NCI-H2227 treated with DMSO at 0.1 percent for 48 hours (cell line): ENCODE results near the gene CEACAM7.
"Not testable (repeated sequence)": the region's sequence is repeated elsewhere in the genome, so short reads cannot be mapped to it uniquely, and the experiment has no call there.

Source experiments
- DNase-seq: peaks from one replicate; lab custom pipeline; 2025; lab: John Stamatoyannopoulos, UW

CEACAM7 gene

DNA sequence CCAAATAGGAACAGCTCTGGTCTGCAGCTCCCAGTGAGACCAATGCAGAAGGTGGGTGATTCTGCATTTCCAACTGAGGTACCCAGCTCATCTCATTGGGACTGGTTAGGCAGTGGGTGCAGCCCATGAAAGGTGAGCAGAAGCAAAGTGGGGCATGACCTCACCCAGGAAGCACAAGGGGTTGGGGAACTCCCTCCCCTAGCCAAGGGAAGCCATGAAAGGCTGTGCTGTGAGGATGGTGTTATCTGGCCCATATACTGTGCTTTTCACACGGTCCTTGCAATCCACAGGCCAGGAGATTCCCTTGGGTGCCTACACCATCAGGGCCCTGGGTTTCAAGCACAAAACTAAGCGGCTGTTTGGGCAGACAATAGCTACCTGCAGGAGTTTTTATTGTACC lies 31.3 kb downstream of the CEACAM7 start:
- not testable (repeated sequence) for DNase-seq

DNA sequence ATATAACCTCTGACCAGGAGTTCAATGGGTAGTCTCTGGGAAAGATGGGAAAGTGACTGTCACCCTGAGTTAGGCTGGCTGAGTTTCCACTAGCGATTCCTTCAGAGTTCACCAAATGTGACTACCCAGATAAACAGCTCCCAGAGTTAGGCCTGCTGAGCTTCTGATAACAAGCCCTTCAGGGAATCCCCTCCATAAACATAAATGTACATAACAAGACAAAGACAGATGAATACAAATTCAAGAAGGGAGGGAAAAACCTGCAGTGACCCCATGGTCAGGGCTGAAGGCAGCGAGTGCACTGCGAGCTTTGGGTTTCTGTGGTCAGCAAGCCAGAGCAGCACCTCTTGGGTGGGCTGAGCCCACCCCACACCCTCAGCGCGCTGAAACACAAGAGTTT lies 35.8 kb downstream of the CEACAM7 start:
- no peak for DNase-seq

DNA sequence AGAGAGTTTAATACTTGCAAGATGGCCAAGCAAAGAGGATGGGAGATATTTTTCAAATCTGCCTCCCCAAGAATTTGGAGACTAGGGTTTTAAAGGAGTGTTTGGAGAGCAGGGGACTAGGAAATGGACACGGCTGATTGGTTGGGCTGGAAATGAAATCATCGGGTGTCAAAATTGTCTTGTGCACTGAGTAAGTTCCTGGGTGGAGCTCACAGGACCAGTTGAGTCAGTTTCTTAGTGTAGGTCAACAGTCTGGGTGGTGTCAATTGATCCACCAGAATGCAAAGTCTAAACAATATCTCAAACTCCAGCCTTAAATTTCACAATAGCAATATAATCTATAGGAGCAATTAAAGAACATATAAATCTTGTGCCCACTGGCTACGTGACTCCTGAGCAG lies 38.2 kb downstream of the CEACAM7 start:
- no peak for DNase-seq

DNA sequence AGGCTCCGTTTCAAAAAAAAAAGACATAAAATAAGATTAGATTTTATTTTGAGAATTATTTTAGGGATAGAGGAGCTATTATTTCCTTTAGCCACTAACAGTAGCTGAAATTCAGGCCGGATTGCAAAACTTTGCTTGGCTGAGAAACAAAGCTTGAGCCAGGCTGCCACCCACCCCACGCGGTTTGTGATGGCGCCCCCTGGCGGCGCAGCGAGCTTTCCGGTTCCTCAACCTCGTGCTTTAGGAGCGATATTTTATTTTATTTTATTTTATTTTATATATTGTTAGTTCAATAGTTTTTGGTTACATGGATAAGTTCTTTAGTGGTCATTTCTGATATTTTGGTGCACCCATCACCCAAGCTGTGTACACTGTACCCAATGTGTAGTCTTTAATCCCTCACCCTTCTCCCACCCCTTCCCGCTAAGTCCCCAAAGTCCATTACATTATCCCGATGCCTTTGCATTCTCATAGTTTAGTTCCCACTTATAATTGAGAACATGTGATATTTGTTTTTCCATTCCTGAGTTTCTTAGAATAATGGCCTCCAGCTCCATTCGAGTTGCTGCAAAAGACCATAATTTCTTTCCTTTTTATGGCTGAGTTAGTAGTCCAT lies 41.4 kb downstream of the CEACAM7 start:
- no peak for DNase-seq

DNA sequence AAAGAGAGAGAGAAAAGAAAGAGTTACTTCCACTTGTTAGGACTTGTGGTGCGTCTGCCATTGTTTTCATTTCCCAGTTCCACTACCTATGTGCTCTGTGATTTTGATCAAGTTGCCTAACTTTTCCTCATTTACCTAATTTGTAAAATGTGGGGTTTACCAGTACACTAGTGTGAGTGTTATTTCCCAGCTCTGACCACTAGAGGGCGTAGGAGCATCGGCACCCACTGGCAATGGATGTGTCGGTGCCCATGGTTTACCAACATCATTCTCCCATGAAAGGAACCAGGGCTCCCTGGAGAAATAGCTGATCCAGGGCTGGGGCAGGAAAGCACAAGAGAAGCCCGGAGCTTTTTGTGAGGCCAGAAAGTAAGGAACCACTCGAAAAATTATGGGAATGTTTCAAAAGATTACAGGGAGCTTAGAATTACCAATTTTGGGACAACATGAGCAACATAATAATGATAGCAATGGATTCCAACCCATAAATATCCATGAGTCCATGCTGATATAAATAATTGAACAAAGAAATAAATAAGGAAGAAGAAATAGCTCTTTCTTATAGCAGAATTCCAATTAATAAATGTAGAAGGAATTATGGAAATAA lies 46.1 kb downstream of the CEACAM7 start:
- peak; percentile 78 for DNase-seq

DNA sequence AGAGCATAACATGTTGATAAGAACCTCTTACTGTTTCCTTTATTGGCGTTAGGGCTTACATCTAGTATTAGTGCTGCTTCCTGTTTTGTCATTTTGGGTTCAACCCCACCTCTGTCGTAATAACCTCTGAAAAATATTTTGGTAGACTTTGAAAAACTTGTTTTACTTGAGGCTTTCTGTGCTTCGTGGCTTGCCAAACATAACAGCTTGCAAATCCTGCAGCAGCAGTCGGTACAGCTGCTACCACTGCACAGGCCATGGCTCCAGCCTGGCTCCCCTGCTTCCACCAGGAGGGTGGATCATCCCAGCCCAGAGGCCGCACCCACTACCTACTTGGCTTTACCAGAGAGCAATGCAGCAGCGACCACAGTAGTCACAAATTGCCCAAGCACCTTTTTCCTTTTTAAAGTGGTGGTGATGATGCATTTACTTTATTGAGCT lies 49.4 kb downstream of the CEACAM7 start:
- DNase-seq, result no peak

DNA sequence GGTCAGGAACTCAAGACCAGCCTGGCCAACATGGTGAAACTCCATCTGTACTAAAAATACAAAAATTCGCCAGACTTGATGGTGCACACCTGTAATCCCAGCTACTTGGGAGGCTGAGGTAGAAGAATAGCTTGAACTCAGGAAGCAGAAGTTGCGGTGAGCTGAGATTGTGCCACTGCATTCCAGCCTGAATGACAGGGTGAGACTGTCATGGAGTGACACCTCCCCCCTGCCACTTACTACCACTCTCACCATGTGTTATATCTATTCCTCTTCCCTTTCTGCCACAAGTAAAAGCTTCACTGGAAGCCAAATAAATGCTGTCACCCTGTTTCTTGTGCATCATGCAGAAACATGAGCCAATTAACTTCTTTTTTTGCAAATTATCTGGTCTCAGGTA lies 50.6 kb downstream of the CEACAM7 start:
- no peak for DNase-seq

DNA sequence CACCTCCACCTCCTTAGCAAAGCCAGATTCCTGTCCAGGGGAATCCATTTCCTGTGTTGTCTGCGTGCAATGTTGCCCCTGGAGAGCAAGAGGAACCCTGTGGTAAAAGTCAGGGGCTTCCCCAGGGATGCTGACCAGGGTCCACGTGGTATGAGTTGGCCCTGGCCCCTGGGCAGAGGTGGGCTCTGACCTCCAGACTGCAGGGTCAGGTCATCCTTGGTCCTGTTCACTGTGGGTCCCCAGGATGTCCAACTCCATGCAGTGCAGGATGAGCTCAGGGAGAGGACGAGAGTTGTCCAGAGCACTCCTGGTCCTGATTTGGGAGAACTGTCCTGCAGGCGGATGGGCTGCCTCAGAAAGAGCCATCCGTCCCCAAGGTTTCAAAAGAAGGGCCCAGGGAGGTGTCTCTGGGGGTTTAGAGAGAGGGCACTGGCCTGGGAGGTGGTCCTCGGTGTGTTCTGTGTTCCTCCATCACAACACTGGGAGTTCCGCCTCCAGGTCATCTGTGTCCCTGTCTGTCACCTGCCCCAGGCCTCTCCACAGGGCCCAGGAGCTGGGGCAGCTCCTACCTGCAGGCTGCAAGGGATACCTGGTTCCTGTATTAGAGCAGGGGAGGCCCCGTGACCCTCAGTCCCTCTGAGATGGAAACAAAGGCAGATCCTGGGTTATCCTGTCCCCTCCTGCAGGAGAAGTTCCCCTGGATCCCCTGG lies 59.9 kb downstream of the CEACAM7 start:
- no peak for DNase-seq

DNA sequence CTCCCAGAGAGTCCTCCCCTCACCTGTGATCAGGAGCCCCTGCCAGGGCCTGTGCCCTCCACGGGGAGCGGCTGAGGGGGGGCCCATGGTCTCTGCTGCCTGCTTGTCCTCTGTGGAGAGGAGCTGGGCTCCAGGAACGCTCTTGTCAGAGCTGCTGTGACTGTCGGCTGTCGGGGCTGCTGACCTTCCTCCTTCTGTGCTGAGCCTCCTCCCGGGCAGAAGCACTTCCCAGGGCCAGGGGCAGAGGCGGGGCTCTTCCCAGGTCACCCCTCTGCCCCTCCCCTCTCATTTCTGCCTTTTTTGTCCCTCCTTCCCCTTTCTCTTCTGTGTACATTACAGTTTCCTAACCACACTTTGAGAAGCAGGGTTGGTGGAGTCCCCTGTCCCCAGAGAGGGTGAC lies 61.2 kb downstream of the CEACAM7 start, which contains the start of gene CEACAM4:
TSS of gene CEACAM4 (minus strand) at position 198 of the 400 bp plus-strand sequence. CDS start at position 87, 111 bp downstream.
- DNase-seq, result no peak

DNA sequence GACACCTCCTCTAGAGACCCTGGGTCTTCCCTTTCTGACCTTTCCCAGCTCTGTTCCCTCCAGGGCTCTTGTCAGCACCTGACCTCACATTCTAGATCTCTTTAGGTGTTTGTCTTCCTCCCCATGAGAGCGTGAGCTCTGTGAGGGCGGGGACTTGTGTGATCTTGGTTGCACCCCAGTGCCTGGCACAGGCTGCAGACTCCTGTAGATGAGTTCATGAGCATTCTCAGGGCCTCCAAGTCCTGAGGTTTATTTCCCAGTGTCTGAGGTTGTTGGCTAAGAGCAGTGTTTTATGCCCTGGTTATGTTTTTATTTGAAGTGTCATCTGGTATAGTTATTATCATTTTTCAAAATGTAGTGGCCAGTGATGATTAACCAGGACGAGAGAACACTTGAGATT lies 61.8 kb downstream of the CEACAM7 start:
- no peak for DNase-seq

DNA sequence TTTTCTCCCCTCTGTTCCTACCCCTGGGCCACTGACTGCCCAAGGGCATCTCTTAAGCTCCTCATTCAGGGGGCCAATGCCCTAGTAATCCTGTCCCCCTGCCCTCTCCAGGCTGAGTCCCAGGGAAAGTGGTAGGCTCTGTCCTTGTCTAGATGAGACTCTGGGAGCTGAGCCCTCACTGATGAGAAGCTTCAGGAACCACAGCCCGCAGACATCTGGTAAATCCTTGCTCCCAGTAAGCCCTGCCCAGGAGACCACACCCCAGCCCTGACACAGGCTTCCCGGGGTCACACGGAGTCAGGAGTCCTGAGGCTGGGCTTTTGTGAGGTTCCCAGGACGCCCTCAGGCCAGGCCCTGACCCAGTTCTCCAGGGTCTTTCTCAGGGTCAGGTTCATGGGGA lies 63.1 kb downstream of the CEACAM7 start:
- no peak for DNase-seq

DNA sequence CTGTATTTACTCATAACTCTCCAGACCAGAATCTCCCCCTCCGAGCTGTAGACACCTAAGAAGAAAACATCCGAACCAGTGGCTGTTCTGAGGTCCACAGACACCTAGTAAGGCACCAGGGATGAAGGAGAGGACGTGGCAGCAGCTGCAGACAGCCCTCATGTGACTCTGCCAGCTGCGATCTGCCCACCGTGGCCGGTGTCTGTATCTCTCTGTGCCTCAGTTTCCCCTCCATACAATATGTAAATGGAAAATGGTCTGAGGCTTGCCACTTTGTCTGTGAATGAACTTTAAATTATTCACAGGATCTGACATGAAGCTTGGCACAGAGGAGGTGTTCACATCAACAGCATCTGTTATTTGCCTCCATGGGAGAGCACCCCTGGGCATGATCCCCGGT lies 63.6 kb downstream of the CEACAM7 start:
- no peak for DNase-seq

DNA sequence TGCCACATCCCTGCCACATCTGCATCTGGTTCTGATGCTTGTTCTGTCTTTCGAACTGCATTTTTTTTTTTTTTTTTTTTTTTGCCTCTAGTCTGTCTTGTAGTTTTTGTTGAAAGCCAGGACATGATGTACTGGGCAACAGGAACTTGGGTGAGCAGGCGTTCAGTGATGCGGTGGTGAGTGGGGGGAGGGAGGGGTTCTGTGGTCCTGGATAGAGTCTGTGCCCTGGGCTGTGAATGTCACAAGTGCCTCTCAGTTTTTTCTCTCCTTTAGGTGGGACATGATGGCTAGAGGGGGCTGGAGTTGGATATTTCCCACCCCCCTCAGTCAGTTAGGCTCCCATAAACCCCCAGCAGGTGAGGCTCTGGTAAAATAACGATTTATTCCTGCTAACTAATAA lies 64.7 kb downstream of the CEACAM7 start:
- no peak for DNase-seq
